ENCODE measurements around the gene TINAGL1. TPM values are rescaled to one million over a fixed set of nuclear protein-coding genes. Genes with fewer than 3 reads are reported as not detected.

Gene TINAGL1
- total RNA-seq, 1 donor from 2014 or later = 268 TPM

DNA sequence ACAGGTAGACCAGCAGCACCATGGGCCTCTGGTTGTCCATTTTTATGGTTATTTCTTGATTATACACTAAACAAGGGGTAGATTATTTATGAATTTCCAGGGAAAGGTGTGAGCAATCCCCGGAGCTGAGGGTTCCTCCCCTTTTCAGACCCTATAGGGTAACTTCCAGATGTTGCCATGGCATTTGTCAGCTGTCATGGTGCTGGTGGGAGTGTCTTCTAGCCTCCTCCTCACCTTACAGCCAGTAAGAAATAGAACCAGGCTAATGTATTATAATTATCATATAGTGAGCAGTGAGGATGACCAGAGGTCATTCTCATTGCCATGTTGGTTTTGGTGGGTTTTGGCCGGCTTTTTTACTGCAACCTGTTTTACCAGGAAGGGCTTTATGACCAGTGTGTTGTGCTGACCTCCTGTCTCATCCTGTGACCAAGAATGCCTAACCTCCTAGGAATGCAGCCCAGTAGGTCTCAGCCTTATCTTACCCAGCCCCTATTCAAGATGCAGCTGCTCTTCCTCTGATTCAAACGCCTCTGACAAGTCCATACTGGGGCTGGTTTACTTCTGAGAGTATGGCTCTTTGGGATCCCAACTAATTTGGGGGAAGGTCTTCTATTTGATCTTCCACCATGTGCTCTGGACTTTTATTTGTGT lies 13.5 kb upstream of the TINAGL1 start:
- ATAC-seq (ENCODE audit: poor library complexity) (no peak), DNase-seq (no peak)
- intact Hi-C loops (cut with DNase I) = loop anchor here (5.0 to 10.0 kb wide), 2 partner anchors 49 to 222 kb away; no protein-coding TSS in a partner anchor

DNA sequence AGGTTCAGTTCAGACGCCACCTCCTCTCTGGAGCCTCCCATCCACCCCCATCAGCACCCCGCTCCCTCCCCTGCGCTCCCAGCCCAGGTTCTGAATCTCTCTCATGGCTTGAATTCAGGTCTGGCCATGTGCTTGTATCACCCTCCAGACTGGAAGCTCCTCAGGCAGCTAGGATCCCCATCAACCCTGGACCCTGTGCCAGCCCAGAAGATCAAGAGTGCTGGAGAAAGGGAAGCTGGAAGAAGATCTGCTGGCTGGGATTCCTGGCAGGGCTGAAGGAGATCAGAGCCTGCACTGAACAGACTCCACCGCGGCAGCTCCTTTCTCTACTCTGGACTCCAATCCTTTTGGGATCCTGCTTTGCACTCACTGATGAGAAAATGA lies 11.7 kb upstream of the TINAGL1 start:
- intact Hi-C loops (cut with DNase I) = loop anchor here (2.0 to 10.0 kb wide), 3 partner anchors 30 to 220 kb away; no protein-coding TSS in a partner anchor
- DNase-seq = no peak
- no peak for ATAC-seq (ENCODE audit: poor library complexity)

DNA sequence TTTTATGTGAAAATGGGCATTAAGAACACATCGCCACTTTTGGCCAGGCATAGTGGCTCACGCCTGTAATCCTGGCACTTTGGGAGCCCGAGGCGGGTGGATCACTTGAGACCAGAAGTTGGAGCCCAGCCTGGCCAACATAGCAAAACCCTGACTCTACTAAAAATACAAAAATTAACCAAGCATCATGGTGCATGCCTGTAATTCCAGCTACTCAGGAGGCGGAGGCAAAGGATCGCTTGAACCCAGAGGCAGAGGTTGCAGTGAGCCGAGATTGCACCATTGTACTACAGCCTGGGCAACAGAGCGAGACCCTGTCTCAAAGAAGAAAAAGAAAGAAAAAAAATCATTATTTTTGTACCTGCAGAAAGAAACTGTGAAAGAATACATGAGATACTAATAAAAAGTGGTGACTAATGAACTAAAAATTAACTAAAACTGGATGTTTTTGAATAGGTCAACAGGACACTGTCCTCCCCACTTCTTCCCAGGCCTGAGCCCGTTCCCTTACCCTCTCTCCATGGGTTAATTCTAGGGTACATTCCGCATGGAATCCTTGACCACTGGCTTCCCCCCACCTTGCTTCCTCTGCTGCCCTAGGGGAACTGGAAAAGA lies 8.3 kb upstream of the TINAGL1 start:
- ATAC-seq (ENCODE audit: poor library complexity) = peak; percentile 3
- intact Hi-C loops (cut with DNase I) = loop anchor here (10.0 kb wide), 1 partner anchor 217 kb away; no protein-coding TSS in a partner anchor

DNA sequence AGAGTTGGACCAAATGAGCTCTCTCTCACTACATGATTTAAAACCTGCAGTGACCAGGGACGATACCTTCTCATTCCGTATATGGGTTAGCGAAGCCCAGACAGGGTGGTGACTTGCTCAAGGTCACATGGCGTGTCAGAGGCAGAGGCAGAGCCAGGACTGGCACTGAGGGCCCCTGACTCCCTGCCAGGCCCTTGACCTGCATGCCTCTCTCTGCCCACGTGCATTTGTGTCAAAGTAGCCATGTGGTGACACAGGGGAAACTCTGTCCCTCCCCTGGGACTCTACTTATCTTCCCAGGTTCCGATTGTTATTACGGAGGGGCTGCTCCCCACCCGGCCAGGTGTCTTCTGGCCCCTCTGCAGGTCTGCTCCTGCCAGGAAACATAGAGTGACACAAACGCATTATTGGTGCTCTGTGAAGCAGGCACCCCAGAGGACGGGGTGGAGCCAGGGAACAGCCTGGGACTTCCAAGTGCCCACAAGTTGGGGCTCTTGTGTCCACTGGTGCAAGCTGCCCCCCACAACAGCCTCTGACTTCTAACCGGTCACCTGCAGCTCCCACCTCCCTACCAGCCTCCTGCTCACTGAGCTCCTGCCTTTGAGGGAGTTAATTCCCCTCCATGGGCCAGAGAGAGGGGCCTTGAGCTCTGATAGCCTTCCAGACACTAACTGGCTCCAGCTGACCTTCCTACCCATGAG lies 7.3 kb upstream of the TINAGL1 start:
- DNase-seq (peak; percentile 85), ATAC-seq (ENCODE audit: poor library complexity) (peak; percentile 94)
- intact Hi-C loops (cut with DNase I) = loop anchor here (10.0 kb wide), 1 partner anchor 216 kb away; no protein-coding TSS in a partner anchor

More for the DNA sequence above, 8.3 kb upstream of the TINAGL1 start:
- DNase-seq = no peak

DNA sequence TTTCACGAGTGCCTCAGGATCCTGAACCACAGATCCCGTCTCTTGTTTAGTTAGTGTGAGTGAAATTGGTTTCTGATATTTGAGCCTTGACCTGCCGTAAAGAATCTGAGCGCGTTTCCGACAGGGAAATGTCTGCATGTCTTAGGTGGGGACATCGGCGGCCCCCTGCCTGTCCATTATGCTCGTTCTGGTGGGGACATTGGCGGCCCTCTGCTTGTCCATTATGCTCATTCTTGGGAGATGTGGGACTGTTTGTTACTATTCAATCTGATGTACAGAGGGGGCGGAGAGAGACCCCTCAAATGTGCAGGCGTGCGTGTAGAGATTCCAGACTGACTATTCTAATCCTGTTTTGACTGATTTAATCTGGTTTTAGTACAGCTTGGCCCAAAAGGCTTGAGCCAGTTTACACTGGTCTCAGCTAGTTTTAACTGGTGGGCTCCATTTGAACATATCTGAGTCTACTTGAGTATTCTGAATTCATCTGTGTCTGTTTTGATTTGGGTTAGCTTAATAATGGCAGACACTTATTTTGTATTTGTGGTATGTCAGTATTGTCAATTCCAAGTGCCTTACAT lies 6.6 kb upstream of the TINAGL1 start:
- ATAC-seq (ENCODE audit: poor library complexity) (no peak), DNase-seq (no peak)
- intact Hi-C loops (cut with DNase I) = loop anchor here (10.0 kb wide), 1 partner anchor 215 kb away; no protein-coding TSS in a partner anchor

DNA sequence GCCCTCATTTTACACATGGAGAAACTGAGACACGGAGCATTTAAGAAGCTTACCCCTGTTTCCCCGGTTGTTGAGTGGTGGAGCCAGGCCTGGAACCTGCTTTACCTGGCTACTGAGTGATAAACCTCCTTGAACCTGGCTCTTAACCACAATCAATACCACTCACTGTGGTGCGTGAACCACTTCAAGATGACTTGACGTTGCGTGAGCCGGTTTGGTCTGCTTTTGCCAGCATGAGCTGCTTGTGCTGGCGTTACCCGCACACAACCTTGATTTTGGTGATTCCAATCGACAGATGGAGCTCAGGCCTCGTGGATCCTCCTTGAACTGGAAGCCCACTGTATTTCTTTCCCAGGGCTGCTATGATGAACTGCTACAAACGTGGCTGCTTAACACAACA lies 6.1 kb upstream of the TINAGL1 start:
- intact Hi-C loops (cut with DNase I) = no loop called here
- DNase-seq (no peak), ATAC-seq (ENCODE audit: poor library complexity) (no peak)

DNA sequence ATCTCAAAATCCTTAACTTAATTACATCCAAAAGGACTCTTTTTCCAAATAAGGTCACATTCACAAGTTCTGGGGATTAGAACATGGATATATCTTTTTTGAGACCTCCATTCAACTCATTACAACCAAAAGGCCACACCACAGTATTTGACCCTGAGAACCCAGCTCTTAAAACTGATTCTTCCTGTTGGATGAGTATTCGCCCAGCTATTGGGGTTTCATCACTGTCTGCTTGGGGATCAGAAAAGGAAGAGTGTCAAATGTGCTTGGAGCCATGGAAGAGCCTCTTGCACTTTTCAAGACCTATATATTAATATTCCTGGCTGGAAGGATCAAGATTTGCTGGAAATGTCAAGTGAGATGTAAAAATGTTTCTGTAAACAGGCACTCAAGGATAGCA lies 5.4 kb upstream of the TINAGL1 start:
- intact Hi-C loops (cut with DNase I) = no loop called here
- no peak for ATAC-seq (ENCODE audit: poor library complexity)
- DNase-seq = no peak

DNA sequence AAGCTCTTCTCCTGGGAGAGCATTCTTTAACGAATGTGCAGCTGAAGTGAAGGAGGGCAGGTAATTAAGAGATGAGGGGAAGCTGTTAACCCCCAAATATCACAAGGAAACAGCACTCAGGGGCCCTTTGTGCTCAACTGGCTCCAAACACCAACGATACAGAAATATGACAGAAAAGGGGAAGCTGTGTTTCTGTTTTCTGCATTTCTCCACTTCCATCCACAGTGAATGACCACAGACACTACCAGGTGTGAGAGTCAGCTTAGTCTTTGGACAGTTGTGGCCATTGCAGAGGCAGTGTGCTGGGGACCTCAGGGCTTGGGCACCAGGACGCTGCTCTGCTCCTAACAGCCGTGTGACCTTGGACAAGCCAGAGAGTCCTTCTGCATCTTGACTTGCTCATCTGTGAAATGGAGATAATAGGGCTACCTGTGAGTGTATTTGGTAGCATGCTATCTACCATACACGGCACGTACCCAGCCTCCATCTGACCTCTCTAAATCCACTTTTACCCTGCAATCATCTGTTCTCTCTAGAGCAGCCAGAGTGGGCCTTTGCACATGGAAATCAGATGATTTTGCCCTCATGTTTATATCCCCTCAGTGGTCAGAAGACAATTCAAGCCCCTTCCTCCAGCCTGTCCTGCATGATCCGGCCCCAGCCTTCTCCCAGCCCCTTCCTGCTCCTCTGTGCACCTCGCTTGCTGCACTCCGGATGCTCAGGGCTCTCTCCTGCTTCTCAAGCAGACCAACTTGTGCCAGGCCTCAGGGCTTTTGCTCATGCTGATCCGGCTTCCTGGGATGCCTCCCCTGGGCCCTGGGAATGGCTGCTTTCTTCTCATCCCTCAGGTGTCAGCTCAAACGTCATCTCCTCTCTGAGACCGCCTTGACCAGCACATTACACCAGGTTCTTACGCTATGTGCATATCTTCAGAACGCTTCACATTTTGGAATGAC lies 4.7 kb upstream of the TINAGL1 start:
- intact Hi-C loops (cut with DNase I) = no loop called here
- no peak for ATAC-seq (ENCODE audit: poor library complexity)
- no peak for DNase-seq

DNA sequence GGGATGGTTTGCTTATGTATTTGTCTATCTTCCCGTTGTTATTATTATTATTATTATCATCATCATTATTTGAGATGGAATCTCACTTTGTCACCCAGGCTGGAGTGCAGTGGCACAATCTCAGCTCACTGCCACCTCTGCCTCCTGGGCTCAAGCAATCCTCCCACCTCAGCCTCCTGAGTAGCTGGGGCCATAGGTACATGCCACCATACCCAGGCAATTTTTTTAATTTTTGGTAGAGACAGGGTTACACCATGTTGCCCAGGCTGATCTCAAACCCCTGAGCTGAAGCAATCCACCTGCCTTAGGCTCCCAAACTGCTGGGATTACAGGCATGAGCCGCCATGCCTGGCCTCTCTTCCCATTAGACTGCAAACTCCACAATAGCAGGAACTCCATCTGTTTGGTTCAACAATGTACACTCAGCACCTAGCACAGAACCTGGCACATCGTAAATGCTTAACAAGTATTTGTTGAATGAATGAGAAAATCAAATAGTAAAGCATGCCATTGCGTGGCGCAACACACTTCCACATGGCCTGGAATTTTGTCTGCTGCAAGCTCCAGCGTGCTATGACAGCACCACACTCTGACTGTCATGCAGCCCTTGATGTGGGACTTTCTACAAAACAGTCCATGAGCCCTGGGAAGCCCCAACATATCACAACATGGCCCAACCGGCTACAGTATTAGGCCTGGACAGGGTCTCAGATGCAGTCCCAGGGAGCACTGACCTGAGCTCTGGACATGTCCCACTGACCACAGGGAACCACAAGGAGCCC lies 3.8 kb upstream of the TINAGL1 start:
- intact Hi-C loops (cut with DNase I) = no loop called here
- no peak for DNase-seq
- ATAC-seq (ENCODE audit: poor library complexity) = no peak

DNA sequence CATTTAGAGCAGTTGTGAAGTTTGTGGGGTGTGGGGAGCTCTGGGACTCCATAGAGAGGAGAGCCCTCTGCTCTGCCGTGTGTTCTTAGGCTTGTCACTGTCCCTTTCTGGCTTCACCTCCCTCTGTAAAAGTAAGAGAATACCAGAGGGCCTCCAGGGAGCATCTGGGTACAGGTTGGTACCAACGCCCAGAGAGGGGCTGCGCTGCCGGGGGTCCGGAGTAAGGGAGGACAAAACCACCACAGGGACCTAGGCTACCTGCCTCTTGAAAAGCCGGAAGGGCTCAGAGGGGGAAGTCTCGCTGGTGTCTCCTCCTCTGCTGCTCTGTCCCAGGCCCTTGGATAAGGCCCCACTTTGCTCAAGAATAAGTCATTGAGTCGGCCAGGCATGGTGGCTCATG lies 3.1 kb upstream of the TINAGL1 start:
- DNase-seq (no peak), ATAC-seq (ENCODE audit: poor library complexity) (no peak)
- intact Hi-C loops (cut with DNase I) = no loop called here

DNA sequence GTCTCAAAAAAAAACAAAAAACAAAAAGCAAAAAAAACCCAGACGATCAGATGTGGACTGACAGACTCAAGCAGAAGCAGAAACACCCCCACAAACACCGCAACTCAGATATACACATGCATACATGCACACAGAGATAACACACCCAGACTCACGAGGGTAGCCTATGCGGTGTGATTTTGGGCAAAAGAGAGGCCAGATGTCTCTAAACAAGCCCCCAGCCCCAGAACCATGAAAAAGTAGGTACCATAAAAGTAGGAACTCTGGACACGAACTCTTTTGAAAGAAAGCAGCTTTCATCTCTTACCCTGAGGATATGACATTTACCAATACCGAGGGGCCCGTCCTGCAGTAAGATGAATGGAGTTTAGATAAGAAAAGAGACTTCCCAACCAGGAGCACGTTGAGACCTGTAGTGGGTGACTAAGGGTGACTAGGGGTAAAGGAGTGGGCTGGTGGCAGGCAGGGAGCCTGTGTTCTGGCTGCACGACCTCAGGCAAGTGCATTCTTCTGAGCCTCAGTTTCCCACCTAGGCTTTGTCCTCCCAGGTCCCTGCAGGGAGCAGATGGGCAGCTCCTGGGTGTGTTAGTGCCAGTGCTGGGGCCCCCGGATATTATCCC lies 1.5 kb upstream of the TINAGL1 start:
- DNase-seq (no peak), ATAC-seq (ENCODE audit: poor library complexity) (no peak)
- intact Hi-C loops (cut with DNase I) = no loop called here

DNA sequence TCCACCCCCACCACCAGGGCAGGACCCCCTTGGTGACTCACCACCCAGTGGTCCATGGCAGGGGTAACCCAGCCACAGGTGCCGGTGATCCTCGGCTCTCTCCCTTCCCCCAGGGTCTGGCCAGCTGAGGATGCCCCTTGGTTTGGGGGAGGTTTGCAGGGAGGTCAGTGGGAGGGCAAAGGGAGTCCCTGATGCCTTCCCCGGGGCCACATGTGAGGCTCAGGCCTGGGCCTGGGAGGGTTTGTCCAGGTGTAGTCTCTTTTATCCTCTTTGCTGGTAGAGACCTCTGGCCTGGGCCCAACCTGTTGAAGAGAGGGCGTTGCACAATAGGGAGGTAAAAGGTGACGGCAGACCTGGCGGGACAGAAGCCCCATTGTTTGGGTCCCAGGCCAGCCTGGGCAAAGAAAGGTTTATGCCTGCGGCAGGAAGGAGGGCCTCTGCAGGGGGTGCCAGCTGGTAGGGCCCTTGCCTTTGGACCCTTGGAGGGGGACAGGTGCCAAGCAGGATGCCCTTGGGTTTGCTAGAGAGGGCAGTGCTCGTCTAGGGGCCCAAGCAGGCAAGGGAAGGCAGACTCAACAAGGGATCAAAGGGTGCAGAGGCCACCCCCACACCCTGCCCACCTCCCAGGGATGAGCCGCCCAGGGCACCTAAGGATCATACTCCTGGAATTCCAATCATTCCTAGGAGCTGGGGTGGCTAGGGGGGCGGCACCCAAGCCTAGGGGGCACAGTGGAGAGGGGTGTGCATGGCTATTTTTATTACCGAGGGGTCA lies 760 bp upstream of the TINAGL1 start:
- intact Hi-C loops (cut with DNase I) = no loop called here
- ATAC-seq (ENCODE audit: poor library complexity) = no peak
- DNase-seq = no peak

DNA sequence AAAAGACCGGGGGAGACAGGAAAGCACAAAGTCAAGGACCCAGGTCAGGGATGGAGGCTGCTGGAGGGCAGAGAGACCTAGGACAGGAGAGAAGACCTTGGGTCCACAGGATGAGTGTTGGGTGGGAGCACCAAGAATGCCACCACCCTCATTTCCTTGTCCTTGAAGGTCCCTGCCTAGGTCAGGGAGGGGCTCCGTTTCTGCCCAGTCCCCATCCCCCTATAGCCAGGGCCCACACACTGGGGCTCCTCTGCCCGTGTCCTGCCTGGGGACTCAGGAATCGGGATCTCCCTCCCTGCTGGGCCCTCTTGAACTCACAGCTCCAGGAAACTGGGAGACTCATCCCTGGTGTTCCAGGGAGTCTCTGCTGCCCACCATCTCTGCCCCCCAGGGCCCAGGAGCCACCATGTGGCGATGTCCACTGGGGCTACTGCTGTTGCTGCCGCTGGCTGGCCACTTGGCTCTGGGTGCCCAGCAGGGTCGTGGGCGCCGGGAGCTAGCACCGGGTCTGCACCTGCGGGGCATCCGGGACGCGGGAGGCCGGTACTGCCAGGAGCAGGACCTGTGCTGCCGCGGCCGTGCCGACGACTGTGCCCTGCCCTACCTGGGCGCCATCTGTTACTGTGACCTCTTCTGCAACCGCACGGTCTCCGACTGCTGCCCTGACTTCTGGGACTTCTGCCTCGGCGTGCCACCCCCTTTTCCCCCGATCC lies 584 bp downstream of the TINAGL1 start:
- intact Hi-C loops (cut with DNase I) = no loop called here
- DNase-seq (no peak), ATAC-seq (ENCODE audit: poor library complexity) (peak; percentile 11)

DNA sequence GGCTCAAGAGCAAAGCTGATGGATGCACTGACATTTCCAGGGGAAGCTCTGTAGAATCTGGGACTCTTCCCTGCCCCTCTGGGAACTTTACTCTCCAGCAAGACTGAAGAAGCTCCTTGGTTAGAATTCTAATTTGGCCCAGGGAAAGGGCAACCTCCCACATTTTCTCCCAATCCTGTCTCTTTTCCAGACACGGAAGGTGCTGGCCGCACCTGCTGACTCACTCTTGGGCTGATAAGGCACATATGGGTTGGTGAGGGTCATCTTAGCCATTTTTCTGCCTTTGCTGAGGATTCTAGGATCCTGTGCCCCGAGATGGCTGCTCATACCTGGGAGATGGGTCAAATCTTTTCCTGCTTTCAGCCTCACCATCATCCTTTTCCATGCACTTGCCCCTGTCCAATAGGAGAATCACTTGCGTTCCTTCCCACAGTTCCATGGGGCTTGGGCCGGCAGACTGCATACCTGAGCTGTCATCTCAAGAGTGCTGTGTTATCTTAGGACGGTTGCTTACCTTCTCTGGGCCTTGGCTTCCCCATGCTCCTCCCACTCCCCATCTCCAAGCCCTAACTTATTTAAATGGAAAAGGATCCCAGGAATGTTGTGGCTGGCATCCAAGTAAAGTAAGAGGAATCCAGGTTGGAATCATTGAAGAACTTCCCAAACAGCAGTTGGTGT lies 1.3 kb downstream of the TINAGL1 start:
- DNase-seq (no peak), ATAC-seq (ENCODE audit: poor library complexity) (peak; percentile 16)
- intact Hi-C loops (cut with DNase I) = no loop called here

DNA sequence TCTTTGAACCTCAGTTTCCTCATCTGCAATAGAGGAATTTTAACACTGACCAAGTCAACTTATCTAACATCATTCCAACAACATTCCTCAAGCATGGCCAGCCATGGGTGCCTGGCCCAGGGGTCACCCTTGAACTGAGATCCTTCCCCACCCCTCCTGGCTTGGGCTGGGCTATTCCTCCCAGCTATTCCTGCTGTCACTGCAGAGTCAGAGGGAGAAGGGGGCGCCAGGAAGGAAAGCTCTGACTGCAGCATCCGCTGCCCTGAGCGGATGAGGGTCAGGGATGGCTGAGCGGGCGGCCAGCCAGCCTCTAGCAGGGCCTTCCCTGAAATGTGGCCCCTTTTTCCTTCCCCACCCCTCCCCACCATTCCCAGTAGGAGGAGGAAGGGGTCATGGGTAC lies 3.1 kb downstream of the TINAGL1 start:
- DNase-seq = no peak
- ATAC-seq (ENCODE audit: poor library complexity) = no peak
- intact Hi-C loops (cut with DNase I) = no loop called here

DNA sequence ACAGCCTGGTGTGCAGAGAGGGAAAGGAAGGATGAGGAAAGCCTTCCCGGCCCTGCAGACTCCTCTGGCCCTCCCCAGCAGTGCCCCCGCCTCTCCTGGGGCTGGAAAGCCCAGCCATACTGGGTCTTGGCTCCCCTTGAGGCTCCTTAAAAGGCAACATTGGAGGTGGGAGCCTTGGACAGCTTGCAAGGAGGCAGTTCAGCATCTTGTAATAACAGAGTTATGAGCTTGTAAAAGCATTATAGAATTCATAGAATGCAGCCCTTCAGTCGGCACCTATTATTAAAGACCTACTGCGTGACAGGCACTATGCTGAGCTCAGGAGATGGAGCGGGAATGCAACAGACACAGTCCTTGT lies 4.2 kb downstream of the TINAGL1 start:
- intact Hi-C loops (cut with DNase I) = no loop called here
- no peak for DNase-seq
- no peak for ATAC-seq (ENCODE audit: poor library complexity)
